PC-9 (cell line): Measurements from ENCODE around the gene NEO1.

Experiments
- CTCF ChIP-seq: fragments of 200-600 bp; sonication (generic); conservative IDR thresholded peaks from 2 replicates; pipeline ENCODE4 v1.6.1; 2017; ENCODE audit warnings: mixed run types, antibody characterized with exemption, mild to moderate bottlenecking, moderate library complexity
- EZH2 ChIP-seq: fragments of 200-600 bp; sonication (generic); IDR thresholded peaks from 2 replicates; pipeline ENCODE4 v1.8.0; 2017; ENCODE audit warnings: antibody characterized with exemption, low read depth

DNA sequence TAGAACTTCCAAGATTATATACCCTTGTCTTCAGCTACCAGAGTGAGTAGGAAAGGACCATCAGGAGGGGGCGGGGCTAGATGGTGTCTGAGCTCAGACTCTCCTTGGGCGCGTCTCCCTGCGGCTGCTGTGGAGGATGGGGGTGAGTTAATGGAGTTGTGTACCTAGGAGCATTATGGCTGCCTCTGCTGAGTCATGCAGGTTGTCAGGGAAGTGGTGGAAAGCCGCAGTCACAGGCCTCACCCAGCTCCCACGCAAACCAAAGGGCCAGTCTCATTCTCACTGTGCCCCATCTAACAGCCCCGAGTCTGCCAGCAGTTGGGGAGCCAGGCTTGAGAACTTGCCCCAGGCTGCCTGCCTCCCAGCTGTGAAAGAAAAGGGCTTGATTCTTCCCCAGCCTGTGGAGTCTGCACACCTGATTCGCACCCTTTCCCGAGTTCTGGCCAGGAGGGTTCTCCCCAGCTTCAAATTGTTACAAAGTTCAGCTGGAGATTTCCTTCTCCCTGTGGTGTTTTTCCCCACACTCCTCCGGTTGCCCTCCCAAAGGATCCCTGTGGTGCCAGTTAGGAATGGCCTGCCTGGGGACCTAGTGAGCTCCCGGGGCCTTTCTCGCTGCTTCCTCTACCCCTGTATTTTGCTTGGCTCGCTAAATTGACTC is 173.2 kb downstream of the NEO1 start:
- TF ChIP-seq CTCF = no peak
- TF ChIP-seq EZH2 = no peak
